Epithelial cell of esophagus (primary cell): ENCODE data around the gene PIM2.

ENCODE experiments used
- DNase-seq: peaks from one replicate; pipeline ENCODE4 v3.0.0; 2010; ENCODE audit warnings: low read depth
- H3K4me3 ChIP-seq: 2 replicates; pipeline ENCODE4 v1.5.1; 2011; ENCODE audit warnings: mild to moderate bottlenecking, low read length, control low read depth
- CTCF ChIP-seq: IDR thresholded peaks from 2 replicates; pipeline ENCODE4 v1.5.1; 2011; ENCODE audit warnings: low read depth, mild to moderate bottlenecking, low read length, control low read depth, inconsistent platforms; ENCODE audit not compliant: insufficient read depth; ENCODE audit errors: missing control alignments

Gene PIM2

GRCh38 chrX:48897625-48898306 lies 21.1 kb downstream of the PIM2 start, which contains the start of the genes PQBP1 and TIMM17B:
Gene PQBP1 (plus strand): TSS chrX:48897930. CDS start chrX:48898510, 580 bp downstream.
Gene TIMM17B (minus strand): TSS chrX:48897768. CDS start chrX:48897749, 19 bp downstream.
- peak; percentile 95 for DNase-seq
- no peak for TF ChIP-seq CTCF
- H3K4me3 ChIP-seq: peak within 1 kb of the TSS; percentile 68

- peak overlapping the region; percentile 68 for H3K4me3 ChIP-seq
- peak; percentile 76 for DNase-seq
- no peak for TF ChIP-seq CTCF
Measured at GRCh38 chrX:48897157-48897624, 21.6 kb downstream of the PIM2 start.

- TF ChIP-seq CTCF: no peak
- no peak for DNase-seq
Measured at GRCh38 chrX:48896611-48897011, 22.2 kb downstream of the PIM2 start.

GRCh38 chrX:48894891-48895290 lies 23.9 kb downstream of the PIM2 start:
- no peak for TF ChIP-seq CTCF
- DNase-seq: no peak

More at GRCh38 chrX:48896611-48897011, 22.2 kb downstream of the PIM2 start:
- H3K4me3 ChIP-seq: peak overlapping the region; percentile 68

GRCh38 chrX:48893556-48894348 lies 25.1 kb downstream of the PIM2 start:
- TF ChIP-seq CTCF: no peak
- DNase-seq: no peak
- no peak overlapping the region for H3K4me3 ChIP-seq

More at GRCh38 chrX:48894891-48895290, 23.9 kb downstream of the PIM2 start:
- H3K4me3 ChIP-seq: no peak overlapping the region

GRCh38 chrX:48892896-48893295 lies 25.9 kb downstream of the PIM2 start:
- no peak for TF ChIP-seq CTCF
- H3K4me3 ChIP-seq: no peak overlapping the region
- no peak for DNase-seq
